ENCODE results near the gene ELF3. TPM values are rescaled to one million over a fixed set of nuclear protein-coding genes. Genes with fewer than 3 reads are reported as not detected.

ELF3 gene
- total RNA-seq, 1 donor, result 3.9 TPM

GRCh38 chr1:202007304-202007703, 3.1 kb upstream of the ELF3 start:
- H3K4me3 ChIP-seq (ENCODE audit: low read depth, low read length), result no peak overlapping the region
- no peak for DNase-seq (ENCODE audit: low read depth)
- no peak for TF ChIP-seq CTCF (IDR thresholded peaks at IDR 0.05; ENCODE audit: insufficient read depth, low read depth, low read length)

- DNase-seq (ENCODE audit: low read depth), result peak; percentile 72
- H3K4me3 ChIP-seq (ENCODE audit: low read depth, low read length), result no peak overlapping the region
- no peak for TF ChIP-seq CTCF (IDR thresholded peaks at IDR 0.05; ENCODE audit: insufficient read depth, low read depth, low read length)
Observed at GRCh38 chr1:202007805-202008489, 2.4 kb upstream of the ELF3 start.

- no peak overlapping the region for H3K4me3 ChIP-seq (ENCODE audit: low read depth, low read length)
- peak; percentile 88 for TF ChIP-seq CTCF (IDR thresholded peaks at IDR 0.05; ENCODE audit: insufficient read depth, low read depth, low read length)
- DNase-seq (ENCODE audit: low read depth), result peak; percentile 82
Observed at GRCh38 chr1:202009326-202010179, 834 bp upstream of the ELF3 start.

- H3K4me3 ChIP-seq (ENCODE audit: low read depth, low read length), result no peak overlapping the region
- DNase-seq (ENCODE audit: low read depth), result no peak
- no peak for TF ChIP-seq CTCF (IDR thresholded peaks at IDR 0.05; ENCODE audit: insufficient read depth, low read depth, low read length)
Observed at GRCh38 chr1:202011994-202012393, 1.6 kb downstream of the ELF3 start.

GRCh38 chr1:202012544-202013478, 2.4 kb downstream of the ELF3 start:
- no peak for DNase-seq (ENCODE audit: low read depth)

More at GRCh38 chr1:202012544-202013478, 2.4 kb downstream of the ELF3 start:
- H3K4me3 ChIP-seq (ENCODE audit: low read depth, low read length), result no peak overlapping the region
- TF ChIP-seq CTCF (IDR thresholded peaks at IDR 0.05; ENCODE audit: insufficient read depth, low read depth, low read length), result no peak
